ENCODE results near the gene COPB1. TPM values are rescaled to one million over a fixed set of nuclear protein-coding genes. Genes with fewer than 3 reads are reported as not detected.

Gene COPB1
- total and polyA plus RNA-seq, 2 of the 8 experiments (the other 6 are each of a cell fraction or from before 2014, with no cell fraction given) = 28.7 to 72.1 TPM

GRCh38 chr11:14544611-14545010 lies 45.0 kb upstream of the COPB1 start:
- Histone ChIP-seq H2BK5ac (ENCODE audit: low read depth, low read length) (no peak overlapping the region), H3K9ac (replicated peaks in 1 of 4; ENCODE audit: extremely low read depth in 1 of 4, low read depth in 3 of 4, low read length in 3 of 4) (no peak overlapping the region), H3K4me1 (replicated peaks in 1 of 4; ENCODE audit: control insufficient read depth in 3 of 4, insufficient read depth in 4 of 4, low read length in 3 of 4) (peaks cover 2 to 7% (median 6%) of the 10 kb centered on the region in 4 experiments), H3K56ac (replicated peaks; ENCODE audit: insufficient read length, low read depth, low read length) (no peak overlapping the region), H3K79me2 (ENCODE audit: control insufficient read depth in 1 of 2, insufficient read depth in 2 of 2, low read length in 2 of 2) (no peaks in the 10 kb centered on the region), H4K5ac (ENCODE audit: insufficient read length, low read depth, low read length) (no peak overlapping the region), H3K14ac (ENCODE audit: insufficient read length) (no peak overlapping the region), H3K4ac (replicated peaks; ENCODE audit: insufficient read length, low read depth, low read length) (no peak overlapping the region), H3K23ac (ENCODE audit: insufficient read length) (no peak overlapping the region), H3K4me2 (ENCODE audit: insufficient read depth in 1 of 2, low read depth in 2 of 2, low read length in 2 of 2) (no peak overlapping the region), H4K20me1 (replicated peaks in 1 of 2; ENCODE audit: control insufficient read depth in 1 of 2, insufficient read depth in 2 of 2, low read length in 2 of 2) (no peaks in the 10 kb centered on the region), H4K8ac (ENCODE audit: extremely low read depth, insufficient read depth, low read length) (no peak overlapping the region), H2BK12ac (ENCODE audit: low read depth, low read length) (no peak overlapping the region), H3K4me3 (ENCODE audit: extremely low read depth in 1 of 4, insufficient read depth in 2 of 4, low read depth in 3 of 4, low read length in 4 of 4) (no peak overlapping the region), H2BK15ac (ENCODE audit: low read length) (no peak overlapping the region), H2BK120ac (replicated peaks; ENCODE audit: low read depth, low read length) (no peak overlapping the region), H3K27me3 (replicated peaks in 1 of 4; ENCODE audit: control insufficient read depth in 3 of 4, extremely low read depth in 1 of 4, insufficient read depth in 3 of 4, low read length in 3 of 4) (no peaks in the 10 kb centered on the region; a peak in 2 of 7 replicates), H3K9me3 (ENCODE audit: insufficient read depth in 2 of 2, low read depth in 1 of 2, low read length in 1 of 2) (no peaks in the 10 kb centered on the region), H4K91ac (replicated peaks; ENCODE audit: insufficient read length, low read length) (no peak overlapping the region), H3K27ac (ENCODE audit: low read depth, low read length) (no peak overlapping the region), H3K18ac (ENCODE audit: extremely low read depth, low read length) (no peak overlapping the region), H3K23me2 (ENCODE audit: low read depth, low read length) (no peaks in the 10 kb centered on the region), H2BK20ac (ENCODE audit: low read length) (no peak overlapping the region), H2AFZ (ENCODE audit: low read length) (no peak overlapping the region), H3K79me1 (ENCODE audit: low read depth, low read length) (no peaks in the 10 kb centered on the region), H2AK5ac (ENCODE audit: low read depth, low read length) (no peak overlapping the region), H3K36me3 (ENCODE audit: control insufficient read depth in 2 of 4, insufficient read depth in 4 of 4, low read length in 3 of 4) (no peaks in the 10 kb centered on the region)
- FAIRE-seq = no peak
- CTCF ChIA-PET (ENCODE audit: partially characterized antibody) = interaction anchor here (1.2 kb wide), 1 partner anchor 13 kb away, joined by 3 read pairs; no protein-coding TSS in a partner anchor
- 80% methylated on average over 3 of the region's 3 CpGs; no CpG with 5 or more reads in 1 of the 2 experiments for WGBS, 2 experiments (ENCODE audit: extremely low coverage in 1 of 2, insufficient coverage in 1 of 2, insufficient read length in 1 of 2, insufficient replicate concordance in 2 of 2, low coverage in 1 of 2, low lambda C conversion rate in 2 of 2, missing lambda C conversion rate in 1 of 2)
- POLR2A ChIA-PET (ENCODE audit: partially characterized antibody) = interaction anchor here (1.6 kb wide), 1 partner anchor 100 kb away, joined by 4 read pairs; no protein-coding TSS in a partner anchor
- DNase-seq (ENCODE audit: low read depth in 1 of 2, low spot score in 2 of 2) = no peak
- no peak for TF ChIP-seq E2F6 (IDR thresholded peaks at IDR 0.05)
- no peak for TF ChIP-seq YY1 (IDR thresholded peaks at IDR 0.05; ENCODE audit: low read depth, low read length)
- TF ChIP-seq ASH2L (IDR thresholded peaks at IDR 0.05; ENCODE audit: low read length) = no peak
- no peak for TF ChIP-seq CREB1 (IDR thresholded peaks at IDR 0.05)
- no peak for TF ChIP-seq JUND (IDR thresholded peaks at IDR 0.05; ENCODE audit: low read length)
- TF ChIP-seq BACH1 (IDR thresholded peaks at IDR 0.05; ENCODE audit: low read length) = no peak
- TF ChIP-seq KDM4A (IDR thresholded peaks at IDR 0.05; ENCODE audit: low read depth, low read length, severe bottlenecking) = no peak
- no peak for TF ChIP-seq POLR2A (IDR thresholded peaks at IDR 0.05; ENCODE audit: control extremely low read depth in 1 of 2, low read depth in 2 of 2, low read length in 2 of 2)

Data from H1 (cell line).